Measurements from ENCODE around the gene LGALS12.

LGALS12 gene

GRCh38 chr11:63491240-63491587 lies 14.7 kb upstream of the LGALS12 start:
- no peaks in the 10 kb centered on the region for H3F3A ChIP-seq (ENCODE audit: low read depth)
- no peak overlapping the region for H3K4me3 ChIP-seq (ENCODE audit: low read length, poor library complexity, severe bottlenecking)
- H3K27me3 ChIP-seq (ENCODE audit: insufficient read depth, low read length, poor library complexity, severe bottlenecking) = no peaks in the 10 kb centered on the region
- TF ChIP-seq CTCF (conservative IDR thresholded peaks at IDR 0.05; ENCODE audit: low read length) (no peak), EZH2phosphoT487 (IDR thresholded peaks at IDR 0.05; ENCODE audit: borderline replicate concordance) (no peak)
- H4K20me1 ChIP-seq (ENCODE audit: insufficient read depth, low read length, poor library complexity, severe bottlenecking) = no peaks in the 10 kb centered on the region
- H3K79me2 ChIP-seq (ENCODE audit: insufficient read depth, low read length) = no peaks in the 10 kb centered on the region
- H3K9ac ChIP-seq (ENCODE audit: low read depth, low read length, poor library complexity, severe bottlenecking) = no peak overlapping the region
- no peaks in the 10 kb centered on the region for H3K9me2 ChIP-seq (replicated peaks; ENCODE audit: low read depth, low read length)
- H3K36me3 ChIP-seq (ENCODE audit: insufficient read depth, low read length) = no peaks in the 10 kb centered on the region
- H3K4me2 ChIP-seq (ENCODE audit: low read depth, low read length, poor library complexity, severe bottlenecking) = no peak overlapping the region
- H3K4me1 ChIP-seq (ENCODE audit: insufficient read depth, low read length, poor library complexity, severe bottlenecking) = no peaks in the 10 kb centered on the region
- no peaks in the 10 kb centered on the region for H3K9me3 ChIP-seq (ENCODE audit: insufficient read depth, low read depth, low read length)
- H2AFZ ChIP-seq (ENCODE audit: low read length) = no peak overlapping the region

DNA sequence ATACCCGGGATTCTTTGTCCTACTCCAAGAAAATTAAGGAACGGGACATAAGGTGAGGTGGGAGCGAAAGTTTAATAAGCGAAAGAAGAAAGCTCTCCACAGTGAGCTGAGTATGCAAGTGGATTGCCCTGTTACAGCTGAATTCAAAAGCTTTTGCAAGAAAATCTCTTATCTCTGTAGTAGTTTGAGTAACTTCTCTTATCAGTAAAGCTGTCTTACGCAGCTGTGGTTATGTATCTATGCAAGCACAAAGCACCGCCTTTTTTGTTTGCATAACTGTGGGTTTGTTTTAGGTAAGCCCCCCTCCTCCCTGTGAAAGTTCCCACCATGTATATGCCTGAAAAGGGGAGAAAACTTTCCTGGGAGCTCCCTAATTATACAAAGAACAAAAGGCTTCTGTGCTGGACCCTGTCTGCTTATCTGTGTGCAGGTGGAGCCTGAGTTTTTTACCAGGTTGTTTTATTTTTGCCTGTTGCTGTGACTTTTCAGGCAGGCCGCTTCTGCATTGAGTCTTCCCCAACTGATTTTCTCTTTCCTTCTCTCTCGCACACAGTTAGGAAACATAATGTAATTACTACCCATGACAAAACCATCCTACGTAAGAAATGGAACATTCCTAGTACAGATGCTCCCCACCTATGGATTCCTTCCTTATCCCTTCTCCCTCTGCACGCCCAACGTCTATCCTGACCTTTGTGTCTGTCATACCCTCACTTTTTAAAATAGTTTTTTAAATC lies 14.1 kb upstream of the LGALS12 start:
- H3K4me2 ChIP-seq (ENCODE audit: low read depth, low read length, poor library complexity, severe bottlenecking) = no peak overlapping the region

DNA sequence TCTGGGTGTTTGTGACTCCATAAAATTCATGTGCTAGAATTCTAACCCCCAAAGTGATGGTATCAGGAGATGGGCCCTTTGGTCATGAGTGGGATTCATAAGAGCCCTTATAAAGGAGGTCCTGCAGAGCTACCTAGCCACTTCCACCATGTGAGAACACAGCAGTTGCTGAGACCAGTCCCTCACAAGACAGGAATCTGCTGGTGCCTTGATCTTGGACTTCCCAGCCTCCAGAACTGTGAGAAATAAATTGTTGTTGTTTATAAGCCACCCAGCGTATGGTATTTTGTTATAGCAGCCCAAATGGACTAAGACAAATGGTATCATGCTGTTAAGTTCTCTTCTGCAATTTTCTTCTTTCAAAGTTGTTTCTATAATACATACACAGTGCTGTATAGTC lies 13.4 kb upstream of the LGALS12 start:
- no peak overlapping the region for H2AFZ ChIP-seq (ENCODE audit: low read length)
- H3K4me2 ChIP-seq (ENCODE audit: low read depth, low read length, poor library complexity, severe bottlenecking) = no peak overlapping the region
- H4K20me1 ChIP-seq (ENCODE audit: insufficient read depth, low read length, poor library complexity, severe bottlenecking) = no peaks in the 10 kb centered on the region
- H3K9me3 ChIP-seq (ENCODE audit: insufficient read depth, low read depth, low read length) = no peaks in the 10 kb centered on the region
- no peak for TF ChIP-seq EZH2phosphoT487 (IDR thresholded peaks at IDR 0.05; ENCODE audit: borderline replicate concordance)
- no peak for TF ChIP-seq CTCF (conservative IDR thresholded peaks at IDR 0.05; ENCODE audit: low read length)
- H3K9me2 ChIP-seq (replicated peaks; ENCODE audit: low read depth, low read length) = no peaks in the 10 kb centered on the region
- no peaks in the 10 kb centered on the region for H3K27me3 ChIP-seq (ENCODE audit: insufficient read depth, low read length, poor library complexity, severe bottlenecking)
- no peak overlapping the region for H3K9ac ChIP-seq (ENCODE audit: low read depth, low read length, poor library complexity, severe bottlenecking)
- no peak overlapping the region for H3K4me3 ChIP-seq (ENCODE audit: low read length, poor library complexity, severe bottlenecking)
- no peaks in the 10 kb centered on the region for H3K79me2 ChIP-seq (ENCODE audit: insufficient read depth, low read length)
- no peaks in the 10 kb centered on the region for H3K36me3 ChIP-seq (ENCODE audit: insufficient read depth, low read length)
- no peaks in the 10 kb centered on the region for H3K4me1 ChIP-seq (ENCODE audit: insufficient read depth, low read length, poor library complexity, severe bottlenecking)
- no peaks in the 10 kb centered on the region for H3F3A ChIP-seq (ENCODE audit: low read depth)

More for the DNA sequence above, 14.1 kb upstream of the LGALS12 start:
- Histone ChIP-seq H4K20me1 (ENCODE audit: insufficient read depth, low read length, poor library complexity, severe bottlenecking) (no peaks in the 10 kb centered on the region), H3K4me1 (ENCODE audit: insufficient read depth, low read length, poor library complexity, severe bottlenecking) (no peaks in the 10 kb centered on the region), H3K36me3 (ENCODE audit: insufficient read depth, low read length) (no peaks in the 10 kb centered on the region), H3F3A (ENCODE audit: low read depth) (no peaks in the 10 kb centered on the region), H3K9me3 (ENCODE audit: insufficient read depth, low read depth, low read length) (no peaks in the 10 kb centered on the region), H3K79me2 (ENCODE audit: insufficient read depth, low read length) (no peaks in the 10 kb centered on the region), H3K9me2 (replicated peaks; ENCODE audit: low read depth, low read length) (no peaks in the 10 kb centered on the region), H3K4me3 (ENCODE audit: low read length, poor library complexity, severe bottlenecking) (no peak overlapping the region), H2AFZ (ENCODE audit: low read length) (no peak overlapping the region), H3K27me3 (ENCODE audit: insufficient read depth, low read length, poor library complexity, severe bottlenecking) (no peaks in the 10 kb centered on the region), H3K9ac (ENCODE audit: low read depth, low read length, poor library complexity, severe bottlenecking) (no peak overlapping the region)
- no peak for TF ChIP-seq CTCF (conservative IDR thresholded peaks at IDR 0.05; ENCODE audit: low read length)
- TF ChIP-seq EZH2phosphoT487 (IDR thresholded peaks at IDR 0.05; ENCODE audit: borderline replicate concordance) = no peak

All from Loucy (cell line).